Fibroblast of lung (primary cell): ENCODE data around the gene LRP5.

Source experiments
- EZH2 ChIP-seq: IDR thresholded peaks from 2 replicates; pipeline ENCODE4 v1.5.1; 2012; ENCODE audit warnings: low read length, control low read depth, mild to moderate bottlenecking; ENCODE audit errors: missing control alignments
- TF ChIP-seq, protein P1 (sequence below), 2 donors: IDR thresholded peaks in 1 of 2; conservative IDR thresholded peaks in 1 of 2; 1 replicate in 1 of 2; 2 replicates in 1 of 2; pipeline ENCODE4 v1.5.1; 2011 to 2012; ENCODE audit warnings: low read length in 2 of 2, control low read depth in 1 of 2, inconsistent platforms in 1 of 2, low read depth in 1 of 2, mild to moderate bottlenecking in 1 of 2

DNA sequence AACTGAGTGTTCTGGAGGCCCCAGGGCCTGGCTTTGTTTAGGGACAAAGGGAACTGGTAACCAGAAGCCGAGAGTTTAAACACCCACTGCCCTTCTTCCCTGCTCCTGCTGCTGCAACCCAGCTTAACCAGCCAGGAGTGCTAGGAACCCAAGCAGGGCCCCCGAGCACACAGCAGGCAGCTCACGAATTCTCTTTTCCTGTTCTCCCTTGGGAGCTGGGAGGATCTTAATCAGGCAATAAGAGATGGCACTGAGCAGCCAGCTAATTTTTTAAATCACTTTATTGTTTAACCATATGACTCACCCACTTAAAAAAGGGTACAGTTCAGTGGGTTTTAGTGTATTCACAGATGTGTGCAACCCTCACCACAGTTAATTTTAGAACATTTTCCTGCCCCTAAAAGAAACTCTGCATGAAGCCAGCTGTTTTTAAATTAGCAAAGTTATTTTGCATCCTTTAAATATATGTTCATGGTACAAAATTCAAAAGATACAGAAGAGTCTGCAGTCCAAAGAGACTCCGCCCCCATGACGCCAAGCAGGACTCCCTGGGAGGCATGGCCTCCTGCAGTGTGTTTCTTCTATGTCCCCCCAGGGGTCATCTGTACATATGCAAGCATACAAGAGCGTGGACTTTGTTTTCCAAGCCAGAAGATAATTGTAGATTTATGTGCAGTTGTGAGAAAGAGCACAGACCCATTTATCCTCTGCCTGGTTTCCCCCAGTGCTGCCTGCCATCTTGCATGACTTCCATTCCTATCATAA is 129.3 kb downstream of the LRP5 start:
- TF ChIP-seq, protein P1, sequence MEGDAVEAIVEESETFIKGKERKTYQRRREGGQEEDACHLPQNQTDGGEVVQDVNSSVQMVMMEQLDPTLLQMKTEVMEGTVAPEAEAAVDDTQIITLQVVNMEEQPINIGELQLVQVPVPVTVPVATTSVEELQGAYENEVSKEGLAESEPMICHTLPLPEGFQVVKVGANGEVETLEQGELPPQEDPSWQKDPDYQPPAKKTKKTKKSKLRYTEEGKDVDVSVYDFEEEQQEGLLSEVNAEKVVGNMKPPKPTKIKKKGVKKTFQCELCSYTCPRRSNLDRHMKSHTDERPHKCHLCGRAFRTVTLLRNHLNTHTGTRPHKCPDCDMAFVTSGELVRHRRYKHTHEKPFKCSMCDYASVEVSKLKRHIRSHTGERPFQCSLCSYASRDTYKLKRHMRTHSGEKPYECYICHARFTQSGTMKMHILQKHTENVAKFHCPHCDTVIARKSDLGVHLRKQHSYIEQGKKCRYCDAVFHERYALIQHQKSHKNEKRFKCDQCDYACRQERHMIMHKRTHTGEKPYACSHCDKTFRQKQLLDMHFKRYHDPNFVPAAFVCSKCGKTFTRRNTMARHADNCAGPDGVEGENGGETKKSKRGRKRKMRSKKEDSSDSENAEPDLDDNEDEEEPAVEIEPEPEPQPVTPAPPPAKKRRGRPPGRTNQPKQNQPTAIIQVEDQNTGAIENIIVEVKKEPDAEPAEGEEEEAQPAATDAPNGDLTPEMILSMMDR (conservative IDR thresholded peaks at IDR 0.05 in 1 of 2, IDR thresholded peaks at IDR 0.05 in 1 of 2; ENCODE audit: low read depth in 1 of 2, low read length in 2 of 2) = no peak
- TF ChIP-seq EZH2 = no peak
